GM10266 (cell line): ENCODE results near the gene ZNF506.

Experiments
- DNase-seq: peaks from one replicate; pipeline ENCODE4 v3.0.0; 2012; ENCODE audit errors: extremely low spot score
- CTCF ChIP-seq: IDR thresholded peaks from 2 replicates; pipeline ENCODE4 v1.5.1; 2012; ENCODE audit warnings: mild to moderate bottlenecking, low read depth; ENCODE audit not compliant: control insufficient read depth, insufficient read depth; ENCODE audit errors: missing control alignments

The ZNF506 gene

DNA sequence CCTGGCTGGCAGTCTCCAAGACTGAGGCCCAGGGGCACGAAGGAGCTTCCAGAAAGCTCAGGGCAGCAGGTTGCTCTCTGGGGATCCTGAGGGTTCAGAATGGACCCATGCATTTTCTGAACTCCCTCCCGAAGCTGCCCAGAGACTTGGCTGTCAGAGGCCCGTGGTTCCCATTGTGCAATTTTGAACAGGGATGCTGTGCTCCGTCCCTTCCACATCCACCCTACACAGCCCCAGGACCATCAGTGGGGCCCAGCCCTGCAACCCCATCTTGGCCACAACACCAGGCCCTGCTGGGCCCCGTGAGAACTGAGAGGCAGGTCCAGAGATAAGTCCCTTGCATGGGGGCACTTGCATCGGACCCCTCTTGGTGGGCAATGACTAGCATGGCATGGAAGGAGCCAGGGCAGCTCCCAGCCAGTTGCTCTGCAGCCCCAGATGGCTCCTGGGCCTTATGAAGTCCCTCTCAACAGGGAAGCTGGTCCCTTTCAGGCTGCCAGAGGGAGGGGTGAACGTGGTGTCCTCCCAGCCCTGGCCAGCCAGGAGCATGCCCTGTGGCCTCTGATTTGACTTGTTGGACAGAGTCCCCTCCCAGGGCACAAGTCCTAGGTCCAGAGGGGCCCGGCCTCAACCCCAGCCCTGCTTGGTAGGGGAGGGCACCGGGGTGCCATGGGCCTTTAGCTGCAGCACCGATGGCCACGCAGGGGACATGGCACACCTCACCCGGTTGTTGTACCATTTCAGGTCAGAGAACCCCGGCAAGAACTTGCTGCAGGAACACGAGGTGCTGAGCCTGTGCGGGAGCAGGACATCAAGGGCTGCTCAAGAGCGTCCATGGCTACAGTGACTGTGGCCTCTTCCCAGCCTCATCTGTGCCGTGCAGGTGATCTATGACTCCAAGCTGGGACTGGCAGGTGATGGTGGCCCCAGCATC lies 71.4 kb downstream of the ZNF506 start:
- TF ChIP-seq CTCF = no peak
- DNase-seq = no peak

DNA sequence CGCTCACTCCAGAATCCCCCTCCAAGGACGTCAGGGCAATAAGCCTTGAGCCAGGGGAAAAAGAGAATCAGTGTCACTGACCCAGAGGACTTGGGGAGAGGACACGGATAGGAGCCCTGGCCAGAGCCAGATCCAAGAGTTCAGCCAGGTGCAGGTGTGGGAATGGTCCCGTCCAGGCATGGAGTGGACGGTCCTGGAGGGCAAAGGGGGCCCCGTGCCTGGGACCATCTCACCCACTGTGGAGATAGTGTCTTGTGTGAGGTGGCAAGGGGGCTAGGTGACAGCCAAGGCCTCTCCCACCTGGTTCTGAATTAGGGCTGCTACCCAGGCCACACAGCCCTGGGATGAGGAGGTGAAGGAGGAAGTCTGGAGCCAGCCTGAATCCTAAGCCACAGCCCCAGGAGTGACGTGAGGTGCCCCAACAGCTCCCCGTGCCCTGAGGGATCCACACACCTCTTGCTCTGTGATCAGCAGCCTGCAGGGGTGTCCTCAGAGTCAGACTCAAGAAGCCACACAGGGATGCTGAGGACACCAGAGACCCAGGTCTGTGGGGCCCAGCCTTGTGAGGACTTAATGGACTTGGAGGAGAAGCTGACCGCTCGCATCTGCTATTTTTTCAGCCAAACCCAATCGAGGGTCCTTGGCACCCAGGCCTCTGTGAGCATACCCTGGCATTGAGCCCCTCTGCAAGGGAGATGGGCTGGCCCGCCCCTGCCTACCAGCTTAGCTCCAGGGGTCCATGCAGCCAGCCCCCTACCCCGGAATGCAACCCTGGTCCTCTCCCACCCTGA lies 72.2 kb downstream of the ZNF506 start:
- no peak for DNase-seq
- TF ChIP-seq CTCF = no peak

DNA sequence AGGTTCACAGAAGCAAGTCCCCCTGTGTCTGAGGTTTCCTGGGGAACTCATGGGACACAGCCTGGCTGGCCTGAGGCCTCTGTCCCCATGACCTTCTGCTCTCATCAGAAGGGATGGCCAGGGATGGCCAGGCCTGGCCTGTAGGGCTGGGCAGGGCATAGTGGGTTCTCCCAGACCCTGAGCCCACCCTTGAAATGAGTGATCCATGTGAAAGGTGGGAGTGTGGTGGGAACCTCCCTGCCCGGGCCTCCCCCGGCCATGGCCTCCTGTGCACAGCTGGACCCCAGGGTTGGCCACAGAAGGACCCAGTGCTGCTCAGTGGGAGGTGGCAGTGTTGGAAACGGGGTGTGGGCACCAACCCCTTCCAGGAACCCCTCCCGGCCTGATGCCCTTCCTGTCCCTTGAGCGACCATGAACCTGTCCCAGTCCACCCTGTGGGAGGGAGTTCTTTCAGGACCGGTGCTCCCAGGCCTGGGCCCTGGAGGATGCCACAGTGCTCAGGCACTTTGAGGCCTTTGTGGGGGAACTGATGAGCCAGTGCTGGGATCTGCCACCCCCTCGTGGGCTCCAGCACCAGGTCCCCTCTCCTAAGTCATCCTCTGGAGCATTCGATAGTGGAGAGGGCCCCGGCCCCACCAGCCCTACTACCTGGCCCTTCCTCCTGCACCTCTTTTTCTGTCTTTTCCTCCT lies 73.2 kb downstream of the ZNF506 start:
- TF ChIP-seq CTCF = no peak
- no peak for DNase-seq

DNA sequence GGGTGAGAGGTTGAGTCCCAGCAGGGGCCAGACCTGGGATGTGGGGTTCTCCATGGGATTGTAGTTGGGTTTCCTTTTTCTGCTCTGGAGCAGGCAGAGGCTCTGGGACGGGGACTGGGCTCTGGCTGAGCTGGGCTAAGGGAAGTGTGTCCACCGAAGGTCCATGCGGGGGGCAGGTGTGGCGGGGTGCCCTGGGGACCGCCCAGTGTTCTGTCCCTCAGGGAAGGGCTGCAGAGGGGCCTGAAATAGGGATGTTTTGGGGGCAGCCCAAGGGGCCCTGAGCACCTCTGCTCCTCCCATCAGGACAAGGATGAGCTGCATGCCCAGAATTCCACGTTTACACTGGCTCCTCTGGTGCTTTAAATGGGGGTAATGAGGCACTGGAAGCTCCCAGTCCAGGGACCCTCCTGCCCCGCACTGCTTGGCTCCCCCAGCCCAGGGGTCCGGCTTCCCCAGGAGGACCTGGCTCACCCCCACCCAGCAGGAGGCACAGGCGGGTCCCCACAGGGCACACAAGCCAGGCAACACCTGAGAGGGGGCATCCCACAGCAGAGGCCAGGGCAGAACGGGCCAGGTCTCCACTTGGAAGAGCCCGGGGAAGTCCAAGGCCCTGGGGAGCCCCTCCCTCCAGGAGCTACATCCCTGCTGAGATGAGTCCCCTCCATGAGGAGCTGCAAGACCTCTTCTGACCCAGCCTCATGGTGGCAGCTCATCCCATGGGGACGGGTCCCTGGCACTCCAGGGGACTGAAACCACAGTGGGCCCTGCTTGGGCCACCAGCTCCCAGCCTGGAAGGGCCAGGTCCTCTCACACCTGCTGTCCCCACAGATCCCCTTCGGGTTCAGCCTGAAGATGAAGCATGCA lies 74.0 kb downstream of the ZNF506 start:
- DNase-seq = no peak
- TF ChIP-seq CTCF = no peak

GRCh38 chr19:19746286-19747213 lies 75.0 kb downstream of the ZNF506 start:
- TF ChIP-seq CTCF = no peak
- DNase-seq = no peak
